CD14-positive monocyte (primary cell): ENCODE measurements around the gene GOLGA2. TPM values are rescaled to one million over a fixed set of nuclear protein-coding genes. Genes with fewer than 3 reads are reported as not detected.

Experiments used
- DNase-seq, 3 donors: peaks; one replicate each; pipeline ENCODE4 v3.0.0-alpha.2; 2011 to 2022
- H2AFZ ChIP-seq: 2 replicates; pipeline ENCODE4 v1.6.0; 2012; ENCODE audit warnings: mild to moderate bottlenecking, low read depth, low read length, inconsistent platforms; ENCODE audit not compliant: insufficient read depth, poor library complexity, severe bottlenecking
- H3K27ac ChIP-seq, 2 donors: 1 replicate in 1 of 2; 2 replicates in 1 of 2; pipeline ENCODE4 v1.5.1; 2012 to 2013; ENCODE audit warnings: low read length in 2 of 2, control low read depth in 1 of 2, inconsistent platforms in 1 of 2, low read depth in 1 of 2, mild to moderate bottlenecking in 1 of 2
- H3K27me3 ChIP-seq, 2 donors: one replicate each; pipeline versions ENCODE4 v1.6.0 to v1.6.1; 2011 to 2013; ENCODE audit warnings: low read length in 2 of 2; ENCODE audit not compliant: control insufficient read depth in 2 of 2, insufficient read depth in 2 of 2
- H3K36me3 ChIP-seq, 2 donors: replicated peaks in 1 of 2; 1 replicate in 1 of 2; 2 replicates in 1 of 2; pipeline versions ENCODE4 v1.5.1 to v1.6.1; 2012 to 2013; ENCODE audit warnings: low read length in 2 of 2, control low read depth in 1 of 2, inconsistent platforms in 1 of 2, mild to moderate bottlenecking in 1 of 2; ENCODE audit not compliant: insufficient read depth in 2 of 2, control insufficient read depth in 1 of 2
- H3K4me1 ChIP-seq, 2 donors: 1 replicate in 1 of 2; 2 replicates in 1 of 2; pipeline versions ENCODE4 v1.5.1 to v1.6.1; 2012 to 2013; ENCODE audit warnings: low read length in 2 of 2, control low read depth in 1 of 2, inconsistent platforms in 1 of 2, mild to moderate bottlenecking in 1 of 2, moderate library complexity in 1 of 2; ENCODE audit not compliant: insufficient read depth in 2 of 2, control insufficient read depth in 1 of 2
- H3K4me2 ChIP-seq: replicated peaks from 2 replicates; pipeline ENCODE3; 2012; ENCODE audit warnings: low read length, moderate library complexity, mild to moderate bottlenecking; ENCODE audit not compliant: poor library complexity, severe bottlenecking; ENCODE audit errors: extremely low read depth
- H3K4me3 ChIP-seq, 3 experiments: fragments of 200-600 bp in 1 of 3; sonication (generic) in 1 of 3; replicated peaks in 1 of 3; 1 replicate in 2 of 3; 2 replicates in 1 of 3; pipeline ENCODE4 v1.5.1; 2011 to 2013; ENCODE audit warnings: low read length in 3 of 3, mild to moderate bottlenecking in 3 of 3, control low read depth in 2 of 3, low read depth in 2 of 3, inconsistent platforms in 1 of 3, moderate library complexity in 1 of 3
- H3K79me2 ChIP-seq: 2 replicates; pipeline ENCODE4 v1.6.0; 2012; ENCODE audit warnings: mild to moderate bottlenecking, control low read depth, inconsistent platforms, low read length, moderate library complexity; ENCODE audit not compliant: insufficient read depth
- H3K9ac ChIP-seq: 2 replicates; pipeline ENCODE4 v1.6.0; 2017; ENCODE audit warnings: low read length, mild to moderate bottlenecking; ENCODE audit not compliant: insufficient read depth, poor library complexity, severe bottlenecking
- H3K9me3 ChIP-seq, 2 donors: replicated peaks in 1 of 2; 1 replicate in 1 of 2; 2 replicates in 1 of 2; pipeline versions ENCODE4 v1.5.1 to v1.6.1; 2012 to 2013; ENCODE audit warnings: low read length in 2 of 2, control low read depth in 1 of 2; ENCODE audit not compliant: control insufficient read depth in 1 of 2, insufficient read depth in 1 of 2
- H4K20me1 ChIP-seq: 2 replicates; pipeline ENCODE4 v1.6.0; 2012; ENCODE audit warnings: mild to moderate bottlenecking, low read length, control low read depth, moderate library complexity; ENCODE audit not compliant: insufficient read depth
- H3K27ac Mint-ChIP-seq, 7 donors: one replicate each; pipeline ENCODE4 v1.8.0; 2020; ENCODE audit warnings: mild to moderate bottlenecking in 7 of 7, mixed read lengths in 7 of 7, moderate library complexity in 6 of 7, inconsistent platforms in 2 of 7
- H3K27me3 Mint-ChIP-seq, 3 donors: one replicate each; pipeline ENCODE4 v1.8.0; 2021 to 2022; ENCODE audit warnings: low read depth in 3 of 3, mild to moderate bottlenecking in 3 of 3, mixed read lengths in 3 of 3, moderate library complexity in 3 of 3, inconsistent platforms in 1 of 3
- H3K36me3 Mint-ChIP-seq, 2 donors: one replicate each; pipeline ENCODE4 v1.8.0; 2020; ENCODE audit warnings: mixed read lengths in 2 of 2, inconsistent platforms in 1 of 2, mild to moderate bottlenecking in 1 of 2
- H3K4me1 Mint-ChIP-seq: one replicate; pipeline ENCODE4 v1.8.0; 2020; ENCODE audit warnings: mild to moderate bottlenecking, mixed read lengths
- H3K4me3 Mint-ChIP-seq, 2 donors: one replicate each; pipeline ENCODE4 v1.8.0; 2020; ENCODE audit warnings: mild to moderate bottlenecking in 2 of 2, mixed read lengths in 2 of 2, moderate library complexity in 1 of 2
- H3K9me3 Mint-ChIP-seq, 7 donors: one replicate each; pipeline ENCODE4 v1.8.0; 2020 to 2022; ENCODE audit warnings: mixed read lengths in 7 of 7, mild to moderate bottlenecking in 6 of 7, moderate library complexity in 6 of 7, inconsistent platforms in 2 of 7
- CTCF ChIP-seq: fragments of 200-600 bp; IDR thresholded peaks from one replicate; pipeline ENCODE4 v1.8.0; 2022; ENCODE audit warnings: antibody characterized with exemption, mild to moderate bottlenecking
- WGBS: methylation state at CpG from one replicate; pipeline ENCODE4 v1.1.5; 2013; ENCODE audit warnings: missing lambda C conversion rate; ENCODE audit not compliant: insufficient coverage; 5-methylcytosine and 5-hydroxymethylcytosine counted together
- intact Hi-C, 2 donors: fragments of 100-400 bp; cut with micrococcal nuclease; formaldehyde crosslinking; loops; one replicate each; pipeline versions ENCODE4 v1.15.0 to v1.15.1; 2023
- polyA plus RNA-seq, 3 donors: library from polyadenylated mRNA; depleted of rRNA in 1 of 3; unstranded in 2 of 3; stranded (reverse) in 1 of 3; fragments of 300-500 nt in 2 of 3; fragments of >200 nt in 1 of 3; fragmentation: Illumina TruSeq in 2 of 3; gene quantifications; 1 replicate in 2 of 3; 2 replicates in 1 of 3; pipeline ENCODE4 v1.2.3, GENCODE V29; 2012 to 2021

The GOLGA2 gene
- polyA plus RNA-seq, 3 donors = 2.9 to 34.2 (median 4.6) TPM

DNA sequence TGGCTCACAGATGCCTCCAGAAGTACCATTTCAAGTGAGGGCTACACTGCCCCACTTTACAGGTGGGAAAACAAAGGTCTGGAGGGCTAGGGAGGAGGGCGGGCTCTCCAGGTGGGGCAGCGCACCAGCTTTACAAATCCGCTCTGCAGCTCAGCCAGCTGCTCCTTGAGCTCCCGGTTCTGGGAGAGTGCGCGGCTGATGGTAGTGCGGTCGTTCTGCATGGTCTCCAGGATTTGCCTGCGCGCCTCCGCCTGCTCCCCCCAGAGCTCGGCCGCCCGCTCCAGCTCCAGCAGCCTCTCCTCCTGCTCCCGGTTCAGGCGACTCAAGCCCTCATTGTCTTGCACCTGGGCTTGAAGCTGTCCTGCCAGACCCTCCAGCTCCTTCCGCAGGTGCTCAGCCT, 15.5 kb downstream of the GOLGA2 start:
- H3K4me1 Mint-ChIP-seq = no peaks in the 10 kb centered on the region
- intact Hi-C loops = no loop called here
- no peaks in the 10 kb centered on the region for H3K79me2 ChIP-seq
- H3K9ac ChIP-seq = no peak overlapping the region
- no peaks in the 10 kb centered on the region for H3K9me3 Mint-ChIP-seq
- H3K9me3 ChIP-seq = no peaks in the 10 kb centered on the region
- H3K36me3 ChIP-seq = peaks cover 66 to 73% of the 10 kb centered on the region in 2 donors
- H3K4me3 Mint-ChIP-seq = no peak overlapping the region
- H3K4me1 ChIP-seq = no peaks in the 10 kb centered on the region
- H3K36me3 Mint-ChIP-seq = peaks cover 67 to 88% of the 10 kb centered on the region in 2 donors
- DNase-seq = no peak
- WGBS = 97% methylated on average over 17 of the region's 17 CpGs
- H3K27ac ChIP-seq = no peak overlapping the region
- no peak for TF ChIP-seq CTCF
- no peak overlapping the region for H3K27ac Mint-ChIP-seq
- no peaks in the 10 kb centered on the region for H4K20me1 ChIP-seq
- H3K4me3 ChIP-seq = no peak overlapping the region
- H3K27me3 Mint-ChIP-seq = no peaks in the 10 kb centered on the region
- H3K4me2 ChIP-seq = no peak overlapping the region
- no peak overlapping the region for H2AFZ ChIP-seq
- no peaks in the 10 kb centered on the region for H3K27me3 ChIP-seq

- Histone ChIP-seq H4K20me1 (no peaks in the 10 kb centered on the region), H3K79me2 (no peaks in the 10 kb centered on the region), H3K4me1 (no peaks in the 10 kb centered on the region), H3K27ac (no peak overlapping the region), H2AFZ (no peak overlapping the region), H3K27me3 (no peaks in the 10 kb centered on the region), H3K4me2 (no peak overlapping the region), H3K9ac (no peak overlapping the region), H3K36me3 (peaks cover 61 to 64% of the 10 kb centered on the region in 2 donors), H3K4me3 (no peak overlapping the region), H3K9me3 (no peaks in the 10 kb centered on the region)
- no peak for TF ChIP-seq CTCF
- DNase-seq = no peak
- no peaks in the 10 kb centered on the region for H3K9me3 Mint-ChIP-seq
- intact Hi-C loops = no loop called here
- H3K27ac Mint-ChIP-seq = peak overlapping the region in 1 of 7 donors; percentile 77
- peaks cover 58 to 78% of the 10 kb centered on the region in 2 donors for H3K36me3 Mint-ChIP-seq
- H3K27me3 Mint-ChIP-seq = no peaks in the 10 kb centered on the region
- WGBS = 89% methylated on average over 9 of the region's 9 CpGs
- H3K4me1 Mint-ChIP-seq = no peaks in the 10 kb centered on the region
- H3K4me3 Mint-ChIP-seq = no peak overlapping the region
These were observed 16.7 kb downstream of the GOLGA2 start for GRCh38 chr9:128259156-128259555.
